GM19324 (cell line): ENCODE measurements around the gene ZC3H12A.
A peak's percentile ranks its signal among the peaks of the same experiment; 100 is the strongest.

Experiments
- ATAC-seq: cut with Tn5 transposase; IDR thresholded peaks from one replicate; pipeline ENCODE4 v1.9.1; 2021; ENCODE audit warnings: mild to moderate bottlenecking, moderate library complexity; ENCODE audit not compliant: unreplicated experiment, low FRiP score

The ZC3H12A gene

DNA sequence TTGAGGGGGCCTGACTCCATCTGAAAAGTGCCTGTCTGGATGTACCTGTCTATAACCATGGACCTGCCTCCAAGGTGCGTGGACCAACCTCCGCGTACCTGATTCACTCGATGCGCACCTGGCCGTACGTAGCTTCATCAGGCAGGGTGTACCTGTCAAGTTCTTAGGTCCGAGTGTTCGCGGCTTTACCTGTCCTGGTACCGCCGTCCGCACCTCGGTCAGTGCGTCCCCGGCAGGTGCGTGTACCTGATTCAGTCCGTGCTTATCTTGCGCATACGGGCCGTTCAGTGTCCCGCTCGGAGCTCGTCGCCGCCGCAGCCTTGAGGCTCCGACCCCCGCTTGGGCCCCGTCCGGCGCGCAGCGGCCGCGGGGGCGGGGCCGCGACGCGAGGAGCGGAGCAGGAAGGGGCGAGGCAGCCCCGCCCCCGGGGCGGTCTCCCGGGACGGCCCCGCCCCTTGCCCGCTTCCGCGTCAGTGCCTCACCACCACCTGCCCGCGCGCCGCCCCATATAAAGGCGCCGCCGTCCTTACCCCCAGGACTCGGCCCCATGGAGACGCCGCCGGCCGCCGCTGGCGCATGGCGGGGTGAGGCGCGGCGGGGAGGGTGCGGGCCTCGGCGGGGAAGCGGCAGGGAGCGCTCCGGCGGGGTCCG is at the start of gene ZC3H12A:
Gene ZC3H12A, plus strand, starts transcription at position 535 of the 651 bp plus-strand sequence. CDS start 917 bp downstream, outside the sequence.
- ATAC-seq = peak; percentile 76

DNA sequence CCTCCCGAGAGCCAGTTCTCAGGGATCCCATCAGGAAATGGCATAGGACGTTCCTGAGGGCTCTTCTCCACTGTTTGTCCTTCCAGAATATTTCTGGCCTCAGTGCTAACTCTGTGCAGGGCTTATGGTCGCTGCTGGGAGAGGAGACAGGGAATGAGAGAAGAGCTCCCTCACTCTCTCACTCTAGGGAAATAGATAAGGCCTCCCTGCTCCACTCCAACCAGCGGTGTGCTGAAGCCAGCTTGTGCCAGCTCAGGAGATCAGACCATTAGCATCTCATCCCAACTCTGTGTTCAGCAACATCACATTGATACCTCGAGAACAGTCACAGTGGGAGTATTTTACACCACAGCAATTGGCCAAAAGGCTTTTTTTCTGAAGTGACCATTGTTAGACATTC is 49.2 kb upstream of the ZC3H12A start:
- no peak for ATAC-seq

DNA sequence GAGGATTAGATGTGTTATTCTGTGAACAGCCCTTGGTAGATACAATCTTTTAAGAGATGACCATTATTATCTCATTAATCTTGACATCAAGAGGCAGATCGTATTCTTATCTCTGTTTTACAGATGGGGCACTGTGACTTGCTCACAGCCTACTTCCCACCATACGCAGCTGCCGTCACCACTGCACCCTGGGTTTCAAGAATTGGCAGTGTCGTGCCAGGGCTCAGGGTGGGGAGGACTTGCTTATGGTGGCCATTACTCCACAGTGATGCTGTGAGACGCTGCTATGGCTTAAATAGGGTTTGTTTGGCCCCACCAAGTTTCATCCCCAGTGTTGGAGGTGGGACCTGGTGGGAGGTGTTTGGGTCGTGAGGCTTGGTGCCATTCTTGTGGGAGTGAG is 45.4 kb upstream of the ZC3H12A start:
- ATAC-seq = no peak

DNA sequence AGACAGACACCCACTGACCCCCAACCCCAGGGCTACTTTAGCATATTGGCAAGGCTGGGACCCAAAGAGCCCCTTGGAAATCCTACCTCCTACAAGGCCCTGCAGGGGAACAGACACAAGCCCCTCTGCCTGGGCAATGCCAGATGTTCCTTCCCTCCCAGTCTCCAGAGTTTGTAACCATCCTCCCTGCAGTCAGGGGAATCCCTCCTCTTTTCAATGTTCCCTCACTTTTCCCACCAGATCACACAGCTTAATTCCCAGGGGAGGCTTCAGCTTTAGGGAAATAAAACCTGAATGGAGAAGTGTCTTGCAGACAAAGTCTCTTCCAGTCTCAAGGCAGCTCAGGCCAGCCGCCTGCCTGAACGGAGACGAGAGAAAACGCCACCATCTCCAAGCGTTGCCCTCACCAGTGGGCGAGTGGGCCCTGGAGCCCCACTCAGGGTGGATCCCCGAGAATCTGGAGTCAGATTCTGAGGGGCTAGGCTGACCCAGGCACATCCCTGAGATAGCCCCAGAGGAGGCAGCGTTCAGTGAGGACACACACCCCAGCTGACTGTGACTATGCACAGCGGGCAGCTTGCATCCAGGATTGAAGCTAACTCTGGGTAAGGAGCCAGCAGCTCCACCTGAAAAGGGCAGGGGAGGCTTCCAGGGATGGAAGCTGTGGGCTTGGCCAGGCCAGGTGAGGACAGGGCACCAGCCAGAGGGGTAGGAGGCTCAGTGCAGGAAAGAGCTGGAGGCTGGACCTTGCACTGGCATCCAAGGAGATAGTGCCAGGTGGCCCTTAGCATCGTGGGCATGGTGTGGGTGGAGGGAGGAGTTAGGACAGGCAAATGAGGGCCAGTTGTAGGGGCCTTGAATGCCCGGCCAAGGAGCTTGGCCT is 44.0 kb upstream of the ZC3H12A start:
- ATAC-seq = no peak

DNA sequence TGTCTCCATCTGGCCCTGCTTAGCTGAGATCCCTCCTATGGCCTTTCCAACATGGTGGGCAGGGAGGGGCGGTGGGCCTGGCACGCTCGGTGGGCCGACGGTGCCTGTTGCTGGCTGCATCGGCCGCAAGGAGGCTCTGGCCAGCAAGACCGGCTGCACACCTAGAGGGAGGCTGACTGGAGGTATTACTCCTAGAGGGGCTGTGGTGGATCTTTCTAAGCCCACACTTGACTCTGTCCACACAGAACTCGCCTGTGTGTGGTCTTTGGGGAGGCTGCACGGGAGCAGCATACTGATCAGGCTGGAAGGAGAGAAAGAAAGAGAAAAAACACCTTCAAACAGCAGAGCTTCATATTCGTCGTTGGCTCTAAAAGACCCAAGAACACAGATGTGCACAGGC is 41.7 kb upstream of the ZC3H12A start:
- ATAC-seq = no peak

DNA sequence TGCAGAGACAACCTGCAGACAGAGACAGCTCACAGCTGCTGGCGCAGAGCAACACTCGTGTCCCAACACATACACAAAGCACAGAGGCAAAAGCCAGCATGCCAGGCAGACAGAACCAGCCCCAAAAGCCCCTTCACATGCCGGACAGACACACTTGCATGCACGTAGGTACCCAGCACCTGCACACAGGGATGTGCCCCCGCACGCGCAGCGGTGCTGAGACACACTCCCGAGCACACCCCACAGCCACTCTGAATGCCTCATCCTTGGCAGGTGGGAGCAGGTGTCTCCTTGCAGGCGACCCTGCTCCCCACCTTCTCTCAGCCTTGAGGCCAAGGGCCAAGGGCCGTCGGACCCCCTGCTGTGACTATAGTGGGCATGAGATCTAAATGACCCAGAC is 41.2 kb upstream of the ZC3H12A start:
- ATAC-seq = no peak

DNA sequence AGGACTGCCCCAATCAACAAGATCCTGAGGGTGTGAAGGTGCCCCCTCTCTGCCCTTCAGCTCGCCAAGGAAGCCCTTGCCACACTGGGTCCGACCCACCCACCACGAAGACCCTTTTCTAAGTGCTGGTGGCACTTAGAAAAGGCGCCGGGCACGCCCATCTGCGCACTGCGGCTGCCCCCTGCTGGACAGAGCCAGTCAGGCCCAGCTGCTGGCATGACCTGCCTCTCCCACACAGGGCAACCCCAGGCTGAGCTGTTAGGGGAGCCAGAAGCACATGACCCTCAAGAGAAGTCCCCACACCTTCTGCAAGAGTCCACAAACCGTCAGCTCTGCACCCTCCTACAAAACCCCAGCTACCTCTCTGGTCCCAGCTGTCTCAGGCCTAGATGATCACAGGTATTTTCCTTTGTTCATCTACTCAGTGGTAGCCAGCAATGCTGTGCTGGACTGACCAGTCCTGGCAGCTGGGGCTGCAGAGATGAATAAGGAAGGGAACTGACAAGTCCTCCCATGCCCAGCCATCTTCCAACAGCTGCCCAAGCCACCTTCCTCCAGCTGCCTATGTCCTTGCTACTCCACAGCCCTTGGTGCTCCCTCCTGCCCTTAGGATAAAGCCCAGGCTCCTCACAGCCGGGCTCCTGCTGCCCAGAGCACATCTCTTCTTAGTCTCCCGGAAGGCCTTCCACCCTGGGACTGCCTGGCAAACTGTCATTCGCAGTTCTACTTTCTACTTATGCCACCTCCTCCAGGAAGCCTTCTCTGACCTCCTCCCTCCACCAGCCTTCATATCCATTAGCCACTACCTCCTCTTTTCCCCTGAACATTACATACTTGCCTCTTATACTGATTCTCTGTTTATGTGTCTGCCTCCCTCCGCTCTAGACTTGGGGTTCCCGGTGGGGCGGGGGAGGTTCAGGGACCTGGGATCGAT is 39.8 kb upstream of the ZC3H12A start:
- ATAC-seq = no peak

DNA sequence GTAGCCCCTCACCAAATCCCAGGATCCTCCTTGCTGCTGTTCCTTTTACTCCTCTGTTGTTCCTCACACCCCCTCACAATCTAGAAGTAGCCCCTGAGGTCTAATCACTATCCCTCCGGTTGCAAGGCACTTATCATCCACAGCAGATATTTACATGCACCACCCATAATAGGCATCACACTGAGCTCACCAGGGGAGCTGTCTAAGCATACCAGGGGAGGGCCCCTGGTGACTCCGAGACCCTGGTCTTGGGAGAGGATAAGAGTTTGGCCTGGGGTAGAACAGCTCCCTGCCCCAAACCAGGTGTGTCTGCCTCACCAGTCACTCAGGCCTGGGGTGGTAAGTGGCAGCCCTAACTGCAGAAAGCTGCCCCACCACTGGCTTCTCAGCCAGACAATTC is 37.3 kb upstream of the ZC3H12A start:
- ATAC-seq = no peak

DNA sequence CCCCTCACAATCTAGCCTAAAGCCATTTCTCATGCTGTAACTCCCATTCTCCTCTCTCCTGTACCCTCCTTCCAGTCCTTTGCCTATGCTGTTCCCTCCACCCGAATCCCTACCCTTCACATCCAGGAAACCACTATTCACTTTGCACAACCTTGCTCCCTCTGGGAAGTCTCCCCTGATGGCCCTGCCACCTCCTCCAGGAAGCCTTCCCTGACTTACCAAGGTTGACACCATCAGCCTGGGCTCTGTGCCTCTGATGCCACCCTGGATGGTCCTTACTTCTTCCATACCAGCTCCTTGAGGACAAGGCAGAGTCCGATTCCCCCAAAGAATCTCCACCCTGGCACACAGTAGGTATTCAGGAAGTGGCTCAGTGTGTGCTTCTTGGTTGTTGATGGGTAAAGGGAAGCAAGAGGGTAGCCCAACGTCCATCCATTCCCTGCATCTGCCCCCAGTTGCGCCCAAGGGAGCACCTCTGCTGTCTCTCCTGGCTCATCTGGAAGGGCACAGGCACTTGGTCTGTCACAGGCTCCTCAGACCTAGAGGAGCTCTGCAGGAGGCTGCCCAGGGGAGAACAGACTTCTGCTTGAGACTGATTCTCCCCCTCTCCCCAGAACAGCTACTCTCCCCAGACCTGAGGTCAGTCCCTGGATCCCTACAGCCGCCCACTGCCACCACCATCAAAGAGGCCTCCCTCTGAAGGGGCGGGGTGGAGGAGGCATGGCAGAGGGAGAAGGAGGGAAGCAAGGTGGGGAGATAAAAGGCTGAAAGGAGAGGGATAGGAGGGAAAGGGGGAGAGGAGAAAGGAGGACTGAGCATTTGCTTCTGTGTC is 36.1 kb upstream of the ZC3H12A start:
- ATAC-seq = no peak

DNA sequence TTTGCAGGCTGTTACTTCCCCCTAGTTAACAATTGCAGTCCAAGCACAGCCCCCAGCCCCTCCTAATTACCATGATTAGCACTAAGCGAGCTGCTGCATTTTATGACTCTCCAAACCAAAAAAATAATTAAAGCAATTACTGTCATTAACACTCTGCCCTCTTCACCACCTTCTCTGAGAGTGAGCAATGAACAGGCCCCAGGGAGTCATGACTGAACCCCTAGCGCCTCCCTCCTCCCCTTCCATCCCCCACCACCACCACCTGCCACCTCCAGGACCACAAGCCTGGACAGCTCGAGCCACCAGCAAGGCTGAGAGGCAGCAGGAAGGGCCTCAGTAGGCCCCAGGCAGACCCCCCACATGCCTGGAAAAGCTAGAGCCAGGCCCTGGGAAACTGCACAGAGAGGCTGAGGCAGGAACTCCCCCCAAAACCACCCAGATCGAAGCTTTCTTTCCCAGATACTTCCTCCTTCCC is 35.5 kb upstream of the ZC3H12A start:
- no peak for ATAC-seq

DNA sequence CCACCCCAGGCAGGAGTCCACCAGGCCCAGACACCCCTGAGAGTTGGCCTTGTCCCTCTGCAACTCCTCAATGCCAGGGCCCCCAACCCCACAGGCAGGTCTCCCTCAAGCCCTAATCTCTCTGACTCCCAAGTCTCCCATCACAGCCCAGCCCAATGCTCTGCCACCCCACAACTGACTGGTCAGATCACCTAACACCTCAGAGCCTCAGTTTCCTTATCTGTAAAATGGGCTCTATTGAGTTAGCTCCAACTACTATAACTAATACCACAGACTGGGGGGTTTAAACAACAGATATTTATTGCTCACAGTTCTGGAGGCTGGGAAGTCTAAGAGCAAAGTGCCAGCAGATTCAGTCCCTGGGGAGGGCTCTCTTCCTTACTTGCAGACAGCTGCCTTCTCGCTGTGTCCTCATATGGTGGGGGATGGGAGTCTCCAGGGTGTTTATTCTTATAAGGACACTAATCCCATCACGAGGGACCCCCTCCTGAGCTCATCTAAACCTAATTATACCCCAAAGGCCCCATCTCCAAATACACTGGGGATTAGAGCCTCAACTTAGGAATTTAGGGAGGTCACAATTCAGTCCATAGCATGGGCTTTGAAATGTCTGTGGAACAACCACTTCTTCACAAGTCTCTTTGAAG is 34.9 kb upstream of the ZC3H12A start:
- ATAC-seq = no peak

DNA sequence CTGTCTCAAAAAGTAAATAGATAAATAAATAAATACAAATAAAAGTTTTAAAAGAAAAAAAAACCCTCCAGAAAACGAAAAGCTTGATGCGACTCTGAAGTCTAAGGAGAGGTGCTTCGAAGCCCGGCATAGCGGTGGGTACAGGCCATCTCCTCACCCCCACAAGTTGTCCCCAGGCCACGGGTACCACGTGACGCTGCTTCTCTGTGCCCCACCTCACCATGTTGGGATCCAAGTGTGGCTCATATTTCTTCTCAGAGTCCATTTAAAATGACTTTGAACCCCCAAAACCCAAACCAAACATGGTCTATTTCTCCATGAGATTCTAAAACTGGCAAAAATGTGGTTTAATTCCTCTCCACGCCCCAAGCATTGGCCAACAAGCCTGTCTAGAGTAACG is 32.9 kb upstream of the ZC3H12A start:
- ATAC-seq = no peak

DNA sequence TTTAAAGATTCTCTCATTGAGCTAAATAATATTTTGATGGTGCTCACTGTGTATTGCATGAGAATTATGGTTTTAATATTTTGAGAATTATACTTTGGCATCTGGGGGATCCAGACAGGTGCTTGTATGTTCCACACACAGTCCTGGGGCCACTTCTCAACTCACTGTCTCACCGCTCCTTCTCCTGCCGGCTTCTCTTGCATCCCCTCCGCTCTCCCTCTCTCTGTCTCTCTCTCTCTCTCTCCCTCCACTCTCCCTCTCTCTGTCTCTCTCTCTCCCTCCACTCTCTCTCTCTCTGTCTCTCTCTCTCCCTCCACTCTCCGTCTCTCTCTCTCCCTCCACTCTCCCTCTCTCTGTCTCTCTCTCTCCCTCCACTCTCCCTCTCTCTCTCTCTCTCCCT is 32.2 kb upstream of the ZC3H12A start:
- no peak for ATAC-seq

DNA sequence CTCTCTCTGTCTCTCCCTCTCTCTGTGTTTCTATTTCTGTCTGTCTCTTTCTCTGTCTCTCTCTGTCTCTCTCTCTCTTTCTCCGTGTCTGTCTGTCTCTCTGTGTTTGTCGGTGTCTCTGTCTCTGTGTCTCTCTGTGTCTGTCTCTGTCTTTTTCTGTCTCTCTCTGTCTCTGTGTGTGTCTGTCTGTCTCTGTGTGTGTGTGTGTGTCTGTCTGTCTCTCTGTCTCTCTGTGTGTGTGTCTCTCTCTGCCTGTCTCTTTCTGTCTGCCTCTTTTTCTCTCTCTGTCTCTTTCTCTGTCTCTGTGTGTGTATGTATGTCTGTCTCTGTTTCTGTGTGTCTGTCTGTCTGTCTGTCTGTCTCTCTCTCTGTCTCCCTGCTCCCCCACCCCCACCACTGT is 31.7 kb upstream of the ZC3H12A start:
- ATAC-seq = no peak

DNA sequence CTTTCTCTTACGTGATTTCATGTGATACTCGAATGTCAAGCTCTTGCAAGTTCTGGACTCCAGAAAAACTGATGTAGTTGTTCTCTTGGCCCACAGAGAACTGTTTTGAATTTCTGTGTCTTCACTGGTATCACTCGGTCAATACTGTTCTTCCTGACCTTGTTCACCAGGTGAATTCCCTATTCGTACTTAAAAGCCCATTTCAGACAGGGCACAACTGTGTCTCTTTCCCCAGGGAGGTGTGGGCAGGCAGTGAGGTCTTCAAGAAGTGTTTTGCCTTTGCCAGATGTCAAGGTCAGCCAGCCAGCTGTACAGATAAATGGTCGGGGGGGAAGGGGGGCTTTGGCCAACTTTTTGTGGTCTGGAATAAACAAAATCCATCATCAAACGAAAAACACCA is 27.5 kb upstream of the ZC3H12A start:
- no peak for ATAC-seq

DNA sequence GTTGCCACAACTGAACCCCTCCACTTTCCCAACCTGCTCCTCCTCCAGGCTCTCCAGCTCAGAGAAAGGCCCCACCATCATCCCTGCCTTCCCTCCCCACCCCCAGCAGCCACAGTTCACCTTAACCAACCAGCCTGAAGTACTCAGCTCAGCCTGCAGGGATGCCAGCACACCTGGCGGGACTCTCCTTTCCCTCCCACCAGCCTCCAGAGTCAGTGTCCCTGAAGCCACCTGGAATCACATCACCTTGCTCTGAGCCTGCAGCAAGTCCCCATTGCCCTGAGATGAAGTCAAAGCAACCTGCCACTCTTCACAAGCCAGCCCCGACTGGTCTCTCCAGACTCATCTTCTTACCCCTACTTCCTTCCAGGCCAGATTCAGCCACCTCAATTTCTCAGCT is 26.2 kb upstream of the ZC3H12A start:
- no peak for ATAC-seq

DNA sequence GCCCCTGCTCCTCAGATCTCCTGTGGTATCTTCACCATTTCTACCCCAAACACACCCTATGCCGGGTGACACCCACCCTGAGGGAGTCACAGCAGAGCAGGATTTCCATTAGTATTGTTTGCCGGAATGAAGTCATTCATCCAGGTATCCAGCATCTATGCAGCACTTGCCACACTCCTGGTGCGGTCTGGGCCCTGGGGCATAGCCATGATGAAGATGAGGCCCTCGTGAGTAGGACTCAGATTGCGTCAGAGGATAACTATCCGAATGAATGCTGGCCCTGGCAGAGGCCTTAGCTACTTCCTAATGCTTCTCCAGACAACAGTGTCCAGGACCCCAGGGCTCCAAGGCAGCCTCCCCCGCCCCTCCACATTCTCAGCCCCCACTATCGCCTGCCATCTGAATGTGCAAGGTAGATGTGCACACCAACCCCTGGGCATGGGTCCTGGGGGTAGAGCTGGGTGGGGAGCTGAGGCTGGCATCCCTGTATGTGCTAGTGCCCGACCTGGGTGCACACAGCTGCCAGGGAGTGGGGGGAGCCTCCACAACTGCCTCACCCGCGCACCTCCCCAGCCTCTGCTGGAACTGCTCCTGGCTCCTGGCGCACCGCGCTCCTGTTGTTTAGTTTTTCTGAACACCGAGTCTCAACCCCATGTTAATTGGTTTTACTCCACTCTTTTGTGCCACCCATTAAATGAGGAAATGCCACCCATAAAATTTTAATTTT is 25.5 kb upstream of the ZC3H12A start:
- ATAC-seq = no peak

DNA sequence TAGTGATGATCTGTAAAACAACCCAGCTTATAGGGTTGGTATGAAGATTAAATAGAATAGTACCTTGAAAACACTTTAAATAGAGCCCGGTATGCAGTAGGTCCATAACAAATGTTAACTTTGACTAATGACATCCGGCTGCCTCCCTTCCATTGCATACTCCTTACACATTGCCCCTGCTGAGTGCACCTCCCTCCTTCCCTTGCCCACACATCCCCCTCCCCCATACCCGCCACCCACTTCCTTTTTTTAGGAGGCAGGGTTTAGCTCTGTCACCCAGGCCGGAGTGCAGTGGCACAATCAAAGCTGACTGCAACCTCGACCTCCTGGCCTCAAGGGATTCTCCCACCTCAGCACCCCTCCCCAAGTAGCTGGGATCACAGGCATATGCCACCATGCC is 24.4 kb upstream of the ZC3H12A start:
- no peak for ATAC-seq

DNA sequence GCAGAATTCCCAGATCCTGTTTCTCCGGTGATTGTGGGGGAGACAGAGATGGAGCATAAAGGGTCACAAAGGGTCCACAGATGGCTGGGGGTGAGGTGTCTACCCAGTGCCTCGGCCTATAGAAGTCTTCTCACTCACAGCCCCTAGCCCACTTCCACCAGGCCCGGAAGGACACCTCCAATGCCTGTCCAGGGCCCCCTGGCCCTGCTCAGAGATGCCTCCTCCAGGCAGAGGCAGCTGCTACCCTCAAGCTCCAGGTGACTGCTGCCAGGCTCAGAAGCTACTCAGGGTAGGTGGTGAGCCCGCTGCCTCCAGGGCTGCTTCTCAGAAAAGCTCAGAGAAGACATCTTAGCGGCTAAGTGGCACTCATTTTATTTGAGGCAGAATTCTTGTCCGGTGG is 22.0 kb upstream of the ZC3H12A start:
- ATAC-seq = no peak
